Right atrium auricular region (tissue), 2 donors: ENCODE data around the gene SPATS2L. TPM values are rescaled to one million over a fixed set of nuclear protein-coding genes. Genes with fewer than 3 reads are reported as not detected.

ENCODE experiments used
- DNase-seq: peaks from one replicate; pipeline ENCODE4 v3.0.0-alpha.2; 2019; ENCODE audit warnings: low spot score
- H3K27ac ChIP-seq, 2 donors: fragments of 200-600 bp; sonication (generic); 1 replicate in 1 of 2; 2 replicates in 1 of 2; pipeline ENCODE4 v1.5.1; 2016 to 2019
- H3K27me3 ChIP-seq, 2 donors: fragments of 200-600 bp; sonication (generic); one replicate each; pipeline versions ENCODE4 v1.5.1 to v1.6.0; 2017 to 2019
- H3K36me3 ChIP-seq: fragments of 200-600 bp; sonication (generic); one replicate; pipeline ENCODE4 v1.5.1; 2016
- H3K4me1 ChIP-seq, 2 donors: fragments of 200-600 bp; sonication (generic); one replicate each; pipeline versions ENCODE4 v1.5.1 to v1.6.0; 2017 to 2019
- H3K4me3 ChIP-seq, 2 donors: fragments of 200-600 bp; sonication (generic); 1 replicate in 1 of 2; 2 replicates in 1 of 2; pipeline ENCODE4 v1.5.1; 2017 to 2019; ENCODE audit warnings: mild to moderate bottlenecking in 1 of 2, moderate library complexity in 1 of 2
- H3K9me3 ChIP-seq, 2 donors: fragments of 200-600 bp; sonication (generic); one replicate each; pipeline ENCODE4 v1.5.1; 2019
- total RNA-seq, 2 donors: library from RNA; depleted of rRNA; stranded (reverse); fragments of >200 nt; gene quantifications; one replicate each; pipeline ENCODE4 v1.1.0, GENCODE V29; 2016
- TF ChIP-seq, protein P1 (sequence below), 2 donors: fragments of 200-600 bp; sonication (generic); IDR thresholded peaks; one replicate each; pipeline ENCODE4 v1.5.1; 2019; ENCODE audit warnings: antibody characterized with exemption in 2 of 2

Gene SPATS2L
- total RNA-seq, 2 donors from 2014 or later, result 103 to 126 TPM

DNA sequence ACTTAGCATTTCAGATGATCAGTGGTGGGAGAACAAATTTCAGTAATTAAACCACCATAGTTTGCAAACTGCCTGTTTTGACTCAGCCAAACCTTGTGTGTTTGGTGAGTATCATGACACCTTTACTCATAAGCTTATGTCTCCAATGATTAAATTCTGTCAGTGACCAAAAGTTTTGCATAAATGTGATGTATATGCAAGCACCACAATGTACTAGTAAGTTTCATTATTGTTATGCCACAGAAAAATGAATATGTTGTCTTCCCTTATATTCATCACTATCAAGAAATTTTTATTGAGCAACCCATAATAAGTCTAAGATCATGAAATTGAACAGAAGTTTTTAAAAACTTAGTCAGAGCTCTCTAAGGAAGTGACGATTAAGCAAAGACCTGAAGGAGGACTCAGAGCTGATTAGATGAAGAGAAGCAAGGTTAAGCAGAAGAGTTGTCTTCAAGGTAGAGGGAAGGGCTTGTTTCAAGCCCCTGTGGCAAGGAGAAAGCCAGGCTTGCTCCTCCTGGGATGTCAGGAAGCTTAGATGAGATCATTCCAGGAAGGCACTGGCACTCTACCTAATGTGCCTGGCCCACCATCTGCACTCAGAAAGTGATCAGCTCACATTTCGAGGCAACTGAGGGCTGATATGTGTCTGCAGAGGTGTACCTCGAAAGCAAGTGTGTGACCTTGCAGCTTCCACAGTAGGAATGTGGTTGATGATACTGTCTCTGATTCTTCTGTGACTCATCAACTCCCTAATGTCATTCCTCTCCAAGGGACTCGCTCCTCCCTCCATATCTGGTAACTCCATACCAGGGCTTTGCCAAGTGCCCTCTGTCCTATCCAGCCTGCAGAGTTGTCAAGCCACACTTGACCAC, 148.7 kb downstream of the SPATS2L start:
- peaks cover 10% of the 10 kb centered on the region for H3K36me3 ChIP-seq
- H3K27me3 ChIP-seq, result no peaks in the 10 kb centered on the region
- H3K27ac ChIP-seq, result peak overlapping the region in 1 of 2 donors; percentile 55
- no peak for DNase-seq
- peaks cover 0 to 16% of the 10 kb centered on the region in 2 donors for H3K4me1 ChIP-seq
- no peak overlapping the region for H3K4me3 ChIP-seq
- H3K9me3 ChIP-seq, result no peaks in the 10 kb centered on the region
- TF ChIP-seq, protein P1, sequence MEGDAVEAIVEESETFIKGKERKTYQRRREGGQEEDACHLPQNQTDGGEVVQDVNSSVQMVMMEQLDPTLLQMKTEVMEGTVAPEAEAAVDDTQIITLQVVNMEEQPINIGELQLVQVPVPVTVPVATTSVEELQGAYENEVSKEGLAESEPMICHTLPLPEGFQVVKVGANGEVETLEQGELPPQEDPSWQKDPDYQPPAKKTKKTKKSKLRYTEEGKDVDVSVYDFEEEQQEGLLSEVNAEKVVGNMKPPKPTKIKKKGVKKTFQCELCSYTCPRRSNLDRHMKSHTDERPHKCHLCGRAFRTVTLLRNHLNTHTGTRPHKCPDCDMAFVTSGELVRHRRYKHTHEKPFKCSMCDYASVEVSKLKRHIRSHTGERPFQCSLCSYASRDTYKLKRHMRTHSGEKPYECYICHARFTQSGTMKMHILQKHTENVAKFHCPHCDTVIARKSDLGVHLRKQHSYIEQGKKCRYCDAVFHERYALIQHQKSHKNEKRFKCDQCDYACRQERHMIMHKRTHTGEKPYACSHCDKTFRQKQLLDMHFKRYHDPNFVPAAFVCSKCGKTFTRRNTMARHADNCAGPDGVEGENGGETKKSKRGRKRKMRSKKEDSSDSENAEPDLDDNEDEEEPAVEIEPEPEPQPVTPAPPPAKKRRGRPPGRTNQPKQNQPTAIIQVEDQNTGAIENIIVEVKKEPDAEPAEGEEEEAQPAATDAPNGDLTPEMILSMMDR (IDR thresholded peaks at IDR 0.05), result no peak

DNA sequence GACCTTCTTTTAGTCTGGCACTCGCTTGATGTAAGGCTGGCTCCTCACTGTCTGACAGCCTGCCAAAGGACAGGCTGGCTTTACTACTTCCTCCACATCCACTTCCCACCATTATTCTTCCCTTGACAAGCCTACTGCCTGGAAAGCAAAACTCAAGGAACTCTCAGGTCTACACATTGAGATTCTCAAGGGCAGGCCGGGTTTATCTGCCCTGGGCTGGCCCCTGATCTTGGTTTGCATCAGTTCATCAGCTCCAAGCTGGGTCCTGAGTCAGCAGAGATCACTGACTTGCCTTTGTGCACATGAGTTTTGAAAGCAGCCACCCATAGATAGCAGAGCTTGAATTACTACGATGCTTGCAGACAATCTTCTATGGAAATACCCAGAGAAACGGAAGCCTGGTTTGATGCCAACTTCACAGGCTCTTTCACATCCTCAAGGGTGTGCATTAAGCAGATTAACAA, 149.5 kb downstream of the SPATS2L start:
- Histone ChIP-seq H3K4me1 (peaks cover 0 to 16% of the 10 kb centered on the region in 2 donors), H3K9me3 (no peaks in the 10 kb centered on the region), H3K27ac (peak overlapping the region in 1 of 2 donors; percentile 55), H3K27me3 (no peaks in the 10 kb centered on the region), H3K36me3 (peaks cover 7% of the 10 kb centered on the region), H3K4me3 (no peak overlapping the region)
- TF ChIP-seq, protein P1 (IDR thresholded peaks at IDR 0.05), result no peak
- no peak for DNase-seq

DNA sequence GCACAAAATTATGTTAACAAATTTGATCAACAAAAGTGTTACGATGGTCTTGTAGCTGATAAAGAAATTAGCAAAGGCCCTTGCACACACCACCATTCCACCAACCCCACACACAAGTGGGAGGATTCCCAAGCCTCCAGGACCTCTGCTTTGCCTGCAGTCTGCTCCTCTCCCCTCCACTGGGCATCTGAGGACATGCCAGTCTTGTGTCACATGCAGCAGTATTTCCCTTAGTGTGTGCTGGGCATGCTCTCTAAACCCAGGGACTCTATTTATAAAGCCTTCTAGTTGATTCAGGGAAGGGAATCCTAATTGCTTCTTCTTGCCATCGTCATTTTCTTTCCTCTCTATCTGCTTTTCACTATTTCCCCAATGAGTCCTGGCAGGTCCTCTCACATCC, 150.1 kb downstream of the SPATS2L start:
- H3K27ac ChIP-seq, result no peak overlapping the region
- no peak overlapping the region for H3K4me3 ChIP-seq
- TF ChIP-seq, protein P1 (IDR thresholded peaks at IDR 0.05), result no peak
- H3K36me3 ChIP-seq, result peaks cover 5% of the 10 kb centered on the region
- no peak for DNase-seq
- peaks cover 0 to 16% of the 10 kb centered on the region in 2 donors for H3K4me1 ChIP-seq
- H3K27me3 ChIP-seq, result no peaks in the 10 kb centered on the region
- H3K9me3 ChIP-seq, result no peaks in the 10 kb centered on the region

DNA sequence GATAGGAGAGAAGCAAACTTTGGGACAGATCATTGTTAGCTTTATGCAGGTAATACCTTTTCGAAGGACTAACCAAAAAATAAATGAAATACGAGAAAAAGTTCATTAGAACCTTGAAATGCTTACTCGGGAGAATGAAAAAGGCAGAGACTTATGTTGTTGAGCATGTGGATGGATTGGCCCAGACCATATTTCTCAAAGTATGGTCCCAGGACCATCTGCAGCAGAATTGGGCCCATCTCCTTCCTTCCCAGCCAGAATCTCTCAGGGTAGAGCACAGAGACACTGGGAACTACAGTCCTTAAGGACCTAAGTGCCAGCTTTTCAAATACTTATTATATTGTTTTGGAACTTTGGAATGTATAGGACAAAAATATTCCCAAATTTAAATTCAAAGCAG, 152.6 kb downstream of the SPATS2L start:
- no peak for DNase-seq
- no peaks in the 10 kb centered on the region for H3K27me3 ChIP-seq
- TF ChIP-seq, protein P1 (IDR thresholded peaks at IDR 0.05), result no peak
- peaks cover 0 to 16% of the 10 kb centered on the region in 2 donors for H3K4me1 ChIP-seq
- H3K36me3 ChIP-seq, result peaks cover 16% of the 10 kb centered on the region
- H3K9me3 ChIP-seq, result no peaks in the 10 kb centered on the region
- no peak overlapping the region for H3K27ac ChIP-seq
- H3K4me3 ChIP-seq, result no peak overlapping the region

DNA sequence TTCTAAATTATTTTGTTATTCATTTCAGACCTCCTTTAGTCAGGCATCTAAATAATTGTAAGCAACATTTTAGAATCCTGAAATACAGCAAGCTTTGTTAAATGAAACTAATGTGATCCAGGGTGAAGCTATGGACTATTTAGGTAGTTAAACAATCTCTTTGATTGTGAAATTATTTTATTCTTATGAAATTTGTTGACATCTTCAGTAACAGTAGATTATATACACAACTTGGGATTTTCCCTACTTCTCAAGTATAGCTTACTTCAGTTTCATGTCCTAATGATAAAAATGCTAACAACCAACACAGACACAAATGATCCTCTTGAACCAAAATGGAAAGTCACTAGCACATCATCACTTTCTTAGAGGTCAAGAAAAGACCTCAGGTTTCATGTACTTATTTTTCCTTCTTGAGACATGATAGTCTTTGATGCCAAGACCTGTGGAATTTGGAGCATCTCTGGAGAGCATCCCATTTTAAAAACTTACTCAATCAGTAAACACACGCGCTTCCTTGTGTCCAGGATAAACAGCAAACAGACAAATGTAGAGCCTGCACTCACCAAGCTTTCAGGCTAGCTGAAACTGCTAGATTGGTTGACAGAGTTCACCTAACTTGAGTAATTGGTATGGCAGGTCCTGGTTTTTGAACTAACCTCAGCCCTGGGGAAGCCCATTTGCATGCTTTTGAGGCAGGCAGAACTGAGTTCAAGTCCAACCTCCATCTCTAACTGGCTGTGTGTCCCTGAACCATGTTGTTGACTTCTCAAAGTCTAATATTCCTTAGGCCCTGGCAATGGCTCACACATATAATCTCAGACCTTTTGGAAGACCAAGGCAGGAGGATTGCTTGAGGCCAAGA, 155.6 kb downstream of the SPATS2L start:
- Histone ChIP-seq H3K4me1 (peaks cover 0 to 2% of the 10 kb centered on the region in 2 donors), H3K27me3 (no peaks in the 10 kb centered on the region), H3K27ac (no peak overlapping the region), H3K4me3 (no peak overlapping the region), H3K36me3 (peaks cover 26% of the 10 kb centered on the region), H3K9me3 (no peaks in the 10 kb centered on the region)
- TF ChIP-seq, protein P1 (IDR thresholded peaks at IDR 0.05), result no peak
- no peak for DNase-seq
